Stomach (tissue), 9 donors: ENCODE data around the gene NCDN. TPM values are rescaled to one million over a fixed set of nuclear protein-coding genes. Genes with fewer than 3 reads are reported as not detected.

Experiments used
- DNase-seq, 2 donors: peaks; one replicate each; pipeline versions ENCODE4 v3.0.0 to v3.0.0-alpha.2; 2013 to 2019
- H3K27ac ChIP-seq, 5 donors: fragments of 200-600 bp in 4 of 5; sonication (generic) in 4 of 5; one replicate each; pipeline ENCODE4 v1.5.1; 2013 to 2019; ENCODE audit warnings: mild to moderate bottlenecking in 1 of 5, moderate library complexity in 1 of 5
- H3K27me3 ChIP-seq, 3 donors: fragments of 200-600 bp; sonication (generic); one replicate each; pipeline ENCODE4 v1.5.1; 2017 to 2019; ENCODE audit warnings: mixed run types in 1 of 3
- H3K36me3 ChIP-seq, 4 donors: fragments of 200-600 bp; sonication (generic); 1 replicate in 3 of 4; 2 replicates in 1 of 4; pipeline ENCODE4 v1.5.1; 2016 to 2019
- H3K4me1 ChIP-seq, 4 donors: fragments of 200-600 bp; sonication (generic); one replicate each; pipeline ENCODE4 v1.5.1; 2016 to 2019
- H3K4me3 ChIP-seq, 4 donors: fragments of 200-600 bp; sonication (generic) in 3 of 4; one replicate each; pipeline ENCODE4 v1.5.1; 2016 to 2019; ENCODE audit warnings: mild to moderate bottlenecking in 1 of 4
- H3K9me3 ChIP-seq, 4 donors: fragments of 200-600 bp; sonication (generic); one replicate each; pipeline ENCODE4 v1.5.1; 2016 to 2019
- CTCF ChIP-seq, 7 experiments: fragments of 450-650 bp in 4 of 7; fragments of 200-600 bp in 3 of 7; sonication (generic) in 3 of 7; IDR thresholded peaks; one replicate each; pipeline ENCODE4 v1.5.1; 2016 to 2019; ENCODE audit warnings: antibody characterized with exemption in 7 of 7, control low read depth in 2 of 7, mild to moderate bottlenecking in 1 of 7
- EP300 ChIP-seq: sonication (generic); formaldehyde crosslinking; IDR thresholded peaks from one replicate; pipeline ENCODE4 v1.6.1; 2017; ENCODE audit warnings: antibody characterized with exemption
- POLR2A ChIP-seq, 4 donors: fragments of 450-650 bp; IDR thresholded peaks; one replicate each; pipeline ENCODE4 v1.6.1; 2016; ENCODE audit warnings: antibody characterized with exemption in 4 of 4, control low read depth in 2 of 4, mild to moderate bottlenecking in 1 of 4, moderate library complexity in 1 of 4
- POLR2AphosphoS5 ChIP-seq, 3 donors: sonication (generic); formaldehyde crosslinking; IDR thresholded peaks; one replicate each; pipeline ENCODE4 v1.6.1; 2016; ENCODE audit warnings: antibody characterized with exemption in 3 of 3
- WGBS, 5 donors: extraction: QIAGEN DNeasy Blood & Tissue Kit in 3 of 5; methylation state at CpG; one replicate each; pipeline versions ENCODE4 v1.1.5 to v1.1.7; 2013 to 2018; 5-methylcytosine and 5-hydroxymethylcytosine counted together
- intact Hi-C: fragments of 100-400 bp; cut with DNase I; formaldehyde crosslinking; loops from one replicate; pipeline ENCODE4 v1.15.1; 2023; ENCODE audit warnings: low total_unique reads
- polyA plus RNA-seq, 3 donors: library from polyadenylated mRNA; stranded (reverse); fragments of 200-250 nt; gene quantifications; one replicate each; pipeline ENCODE4 v1.2.3, GENCODE V29; 2013
- total RNA-seq, 5 donors: library from RNA; depleted of rRNA; stranded (reverse); fragments of >200 nt; gene quantifications; one replicate each; pipeline versions ENCODE4 v1.1.0 to v1.2.3, GENCODE V29; 2014 to 2016
- donor health status: healthy with polysubstance abuse.
- donor health status: Bipolar disorder and iron deficiency.
- donor health status: healthy.

The NCDN gene
- total and polyA plus RNA-seq, 8 donors: 5.3 to 92.9 (median 12.4) TPM

DNA sequence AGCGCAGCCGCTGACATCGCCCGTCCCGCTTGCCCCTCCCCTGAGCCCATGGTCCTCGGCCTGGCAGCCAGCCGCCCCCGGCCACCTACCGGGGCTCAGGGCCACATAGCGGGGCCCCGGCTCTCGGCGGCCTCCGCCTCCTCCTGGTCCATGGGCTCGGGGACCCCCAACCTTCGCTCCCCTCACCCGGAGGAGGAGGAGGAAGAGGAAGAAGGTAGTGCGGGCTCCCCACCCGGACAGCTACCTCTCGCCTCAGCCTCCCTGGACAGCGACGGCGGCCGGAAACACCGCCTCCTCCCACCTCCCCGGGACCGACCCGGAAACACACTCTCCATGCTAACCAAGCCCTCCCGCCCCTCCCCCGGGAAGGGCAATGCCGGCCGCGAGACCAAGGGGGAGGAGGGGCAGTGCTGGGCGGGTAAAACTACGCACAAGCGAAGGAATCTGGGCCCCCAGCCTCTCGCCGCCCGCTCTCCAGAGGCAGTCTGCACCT, 435 bp upstream of the NCDN start, which contains the start of gene KIAA0319L:
Gene KIAA0319L (minus strand): TSS at position 286 of the 493 bp plus-strand sequence. CDS start 2,912 bp downstream, outside the sequence.
- intact Hi-C loops: no loop called here
- Histone ChIP-seq H3K4me3 (peak within 1 kb of the TSS; percentile 70 to 97 (median 87)), H3K27me3 (no peaks in the 10 kb centered on the region)

GRCh38 chr1:35558374-35559316, 1.0 kb downstream of the NCDN start:
- Histone ChIP-seq H3K27me3 (no peaks in the 10 kb centered on the region), H3K4me3 (peak overlapping the region; percentile 70 to 97 (median 87)), H3K9me3 (no peaks in the 10 kb centered on the region), H3K4me1 (peaks cover 53 to 80% (median 71%) of the 10 kb centered on the region in 4 donors), H3K36me3 (peaks cover 0 to 32% (median 25%) of the 10 kb centered on the region in 4 donors), H3K27ac (peak overlapping the region; percentile 96 to 99 (median 98))
- peak in 1 of 2 donors; percentile 73 for DNase-seq
- WGBS, 5 donors: 13 to 32% (median 31%) methylated on average over 18 to 26 of the region's 26 CpGs
- no peak for TF ChIP-seq POLR2A (IDR thresholded peaks at IDR 0.05)
- no peak for TF ChIP-seq EP300
- no peak for TF ChIP-seq POLR2AphosphoS5 (IDR thresholded peaks at IDR 0.05)
- TF ChIP-seq CTCF (IDR thresholded peaks at IDR 0.05): no peak
- intact Hi-C loops: no loop called here

More for the DNA sequence above, 435 bp upstream of the NCDN start, which contains the start of gene KIAA0319L:
- peak within 1 kb of the TSS; percentile 96 to 99 (median 98) for H3K27ac ChIP-seq
- peaks cover 53 to 90% (median 75%) of the 10 kb centered on the region in 4 donors for H3K4me1 ChIP-seq
- peak in 1 of 2 donors; percentile 88 for DNase-seq
- TF ChIP-seq CTCF (IDR thresholded peaks at IDR 0.05) (no peak), POLR2A (IDR thresholded peaks at IDR 0.05) (peak in 1 of 4 donors; percentile 53), POLR2AphosphoS5 (IDR thresholded peaks at IDR 0.05) (peak; percentile 3 to 66 (median 50))
- H3K9me3 ChIP-seq: no peaks in the 10 kb centered on the region
- 0 to 1% (median 1%) methylated on average over 6 to 39 of the region's 39 CpGs for WGBS, 5 donors
- peaks cover 9 to 31% (median 26%) of the 10 kb centered on the region in 4 donors for H3K36me3 ChIP-seq

GRCh38 chr1:35559317-35559944, 1.8 kb downstream of the NCDN start:
- TF ChIP-seq CTCF (IDR thresholded peaks at IDR 0.05) (no peak), EP300 (no peak), POLR2A (IDR thresholded peaks at IDR 0.05) (no peak), POLR2AphosphoS5 (IDR thresholded peaks at IDR 0.05) (no peak)
- H3K36me3 ChIP-seq: peaks cover 0 to 35% (median 29%) of the 10 kb centered on the region in 4 donors
- DNase-seq: peak in 1 of 2 donors; percentile 35
- H3K4me1 ChIP-seq: peaks cover 45 to 73% (median 64%) of the 10 kb centered on the region in 4 donors
- WGBS, 5 donors: 70 to 85% (median 80%) methylated on average over 7 of the region's 7 CpGs
- peak overlapping the region in 3 of 5 donors; percentile 40 to 99 (median 97) for H3K27ac ChIP-seq
- no peaks in the 10 kb centered on the region for H3K9me3 ChIP-seq
- no peaks in the 10 kb centered on the region for H3K27me3 ChIP-seq
- peak overlapping the region in 1 of 4 donors; percentile 93 for H3K4me3 ChIP-seq
- intact Hi-C loops: no loop called here
